Measurements from ENCODE around the gene SPO11.

The SPO11 gene

GRCh38 chr20:57312138-57312537, 17.5 kb upstream of the SPO11 start:
- no peak for TF ChIP-seq CTCF (IDR thresholded peaks at IDR 0.05; ENCODE audit: low read depth, low read length, missing control alignments)
- DNase-seq, result no peak
- in situ Hi-C loops (cut with HindIII; ENCODE audit: low pct_ligation_motif_present, low sequenced_read_pairs), result no loop called here
- no peak overlapping the region for H3K27ac ChIP-seq
- no peaks in the 10 kb centered on the region for H3K27me3 ChIP-seq (replicated peaks)
- H3K4me3 ChIP-seq (ENCODE audit: low read depth, low read length), result no peak overlapping the region
- H3K36me3 ChIP-seq (replicated peaks), result no peaks in the 10 kb centered on the region

- in situ Hi-C loops (cut with HindIII; ENCODE audit: low pct_ligation_motif_present, low sequenced_read_pairs), result no loop called here
- Histone ChIP-seq H3K36me3 (replicated peaks) (no peaks in the 10 kb centered on the region), H3K27ac (no peak overlapping the region), H3K4me3 (ENCODE audit: low read depth, low read length) (no peak overlapping the region), H3K27me3 (replicated peaks) (no peaks in the 10 kb centered on the region)
- DNase-seq, result no peak
- no peak for TF ChIP-seq CTCF (IDR thresholded peaks at IDR 0.05; ENCODE audit: low read depth, low read length, missing control alignments)
These were observed 16.4 kb upstream of the SPO11 start for GRCh38 chr20:57313230-57313629.

- in situ Hi-C loops (cut with HindIII; ENCODE audit: low pct_ligation_motif_present, low sequenced_read_pairs), result no loop called here
- no peak for DNase-seq
- Histone ChIP-seq H3K36me3 (replicated peaks) (no peaks in the 10 kb centered on the region), H3K4me3 (ENCODE audit: low read depth, low read length) (no peak overlapping the region), H3K27me3 (replicated peaks) (no peaks in the 10 kb centered on the region), H3K27ac (no peak overlapping the region)
- TF ChIP-seq CTCF (IDR thresholded peaks at IDR 0.05; ENCODE audit: low read depth, low read length, missing control alignments), result no peak
These were observed 15.7 kb upstream of the SPO11 start for GRCh38 chr20:57313951-57314350.

- Histone ChIP-seq H3K27me3 (replicated peaks) (no peaks in the 10 kb centered on the region), H3K36me3 (replicated peaks) (no peaks in the 10 kb centered on the region), H3K27ac (no peak overlapping the region), H3K4me3 (ENCODE audit: low read depth, low read length) (no peak overlapping the region)
- TF ChIP-seq CTCF (IDR thresholded peaks at IDR 0.05; ENCODE audit: low read depth, low read length, missing control alignments), result no peak
- DNase-seq, result no peak
- in situ Hi-C loops (cut with HindIII; ENCODE audit: low pct_ligation_motif_present, low sequenced_read_pairs), result no loop called here
These were observed 14.3 kb upstream of the SPO11 start for GRCh38 chr20:57315083-57315975.

- no peaks in the 10 kb centered on the region for H3K27me3 ChIP-seq (replicated peaks)
- no peaks in the 10 kb centered on the region for H3K36me3 ChIP-seq (replicated peaks)
- no peak overlapping the region for H3K4me3 ChIP-seq (ENCODE audit: low read depth, low read length)
- DNase-seq, result no peak
- no peak overlapping the region for H3K27ac ChIP-seq
- no peak for TF ChIP-seq CTCF (IDR thresholded peaks at IDR 0.05; ENCODE audit: low read depth, low read length, missing control alignments)
- in situ Hi-C loops (cut with HindIII; ENCODE audit: low pct_ligation_motif_present, low sequenced_read_pairs), result no loop called here
These were observed 13.6 kb upstream of the SPO11 start for GRCh38 chr20:57315976-57316480.

Measured in brain microvascular endothelial cell (primary cell).